Keratinocyte (primary cell): ENCODE results near the gene EFCAB8.

Experiments used
- CTCF ChIP-seq, 3 experiments: IDR thresholded peaks in 1 of 3; conservative IDR thresholded peaks in 1 of 3; optimal IDR thresholded peaks in 1 of 3; 2 replicates in 2 of 3; 3 replicates in 1 of 3; pipeline versions ENCODE3 to v1.5.1; 2011; ENCODE audit warnings: low read length in 3 of 3, mild to moderate bottlenecking in 3 of 3, moderate library complexity in 2 of 3, control low read depth in 1 of 3, inconsistent platforms in 1 of 3; ENCODE audit not compliant: insufficient read depth in 2 of 3; ENCODE audit errors: extremely low read depth in 1 of 3
- EZH2 ChIP-seq: IDR thresholded peaks from one replicate; pipeline ENCODE4 v1.6.1; 2012; ENCODE audit warnings: inconsistent platforms, mild to moderate bottlenecking, low read length, moderate library complexity

GRCh38 chr20:32845786-32846185 lies 12.9 kb upstream of the EFCAB8 start:
- TF ChIP-seq CTCF (optimal IDR thresholded peaks at IDR 0.05 in 1 of 3, IDR thresholded peaks at IDR 0.05 in 1 of 3, conservative IDR thresholded peaks at IDR 0.05 in 1 of 3; ENCODE audit: extremely low read depth in 1 of 3, insufficient read depth in 2 of 3, low read length in 3 of 3) (no peak), EZH2 (no peak)
